Neutrophil (primary cell): ENCODE data around the gene RPL29.

Experiments used
- H3K27ac ChIP-seq: fragments of 200-600 bp; sonication (generic); 2 replicates; pipeline ENCODE4 v1.5.1; 2016; ENCODE audit warnings: mild to moderate bottlenecking, moderate library complexity
- H3K27me3 ChIP-seq: fragments of 200-600 bp; sonication (generic); 2 replicates; pipeline ENCODE4 v1.6.0; 2016; ENCODE audit warnings: mild to moderate bottlenecking
- H3K36me3 ChIP-seq: fragments of 200-600 bp; sonication (generic); 2 replicates; pipeline ENCODE4 v1.5.1; 2017
- H3K4me1 ChIP-seq, 2 experiments: fragments of 200-600 bp in 1 of 2; sonication (generic) in 1 of 2; 1 replicate in 1 of 2; 2 replicates in 1 of 2; pipeline versions ENCODE4 v1.5.1 to v1.6.1; 2013 to 2016; ENCODE audit warnings: low read depth in 1 of 2, low read length in 1 of 2, mild to moderate bottlenecking in 1 of 2, moderate library complexity in 1 of 2; ENCODE audit not compliant: control insufficient read depth in 1 of 2, insufficient read depth in 1 of 2
- H3K4me3 ChIP-seq, 2 experiments: fragments of 200-600 bp in 1 of 2; sonication (generic) in 1 of 2; 1 replicate in 1 of 2; 2 replicates in 1 of 2; pipeline ENCODE4 v1.5.1; 2013 to 2016; ENCODE audit warnings: low read depth in 1 of 2, low read length in 1 of 2, mild to moderate bottlenecking in 1 of 2, moderate library complexity in 1 of 2
- H3K9me3 ChIP-seq: fragments of 200-600 bp; sonication (generic); 2 replicates; pipeline ENCODE4 v1.5.1; 2016
- TF ChIP-seq, protein P1 (sequence below): fragments of 200-600 bp; sonication (generic); IDR thresholded peaks from 2 replicates; pipeline ENCODE4 v1.5.1; 2016; ENCODE audit warnings: antibody characterized with exemption

The RPL29 gene

DNA sequence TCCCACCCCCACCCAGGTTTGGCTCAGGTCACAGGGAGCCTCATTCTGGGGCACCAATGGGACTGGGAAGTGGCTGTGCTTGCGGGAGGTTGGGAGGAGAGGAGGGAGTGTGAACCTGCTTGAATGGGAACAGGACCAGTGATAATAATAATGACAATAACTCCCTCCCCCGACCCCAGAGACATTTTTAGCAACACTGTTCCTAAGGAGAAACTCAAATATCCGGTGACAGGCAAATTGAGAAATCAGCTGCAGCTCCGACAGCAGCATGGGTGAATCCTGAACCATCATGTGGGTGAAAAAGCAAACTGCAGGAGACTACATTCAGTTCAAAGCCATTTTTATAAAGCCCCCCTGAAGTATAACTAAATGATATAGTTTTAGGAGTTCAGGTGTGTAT, 11.6 kb upstream of the RPL29 start:
- Histone ChIP-seq H3K4me1 (no peaks in the 10 kb centered on the region), H3K27me3 (no peaks in the 10 kb centered on the region), H3K27ac (no peak overlapping the region), H3K9me3 (no peaks in the 10 kb centered on the region), H3K36me3 (no peaks in the 10 kb centered on the region), H3K4me3 (no peak overlapping the region)
- TF ChIP-seq, protein P1, sequence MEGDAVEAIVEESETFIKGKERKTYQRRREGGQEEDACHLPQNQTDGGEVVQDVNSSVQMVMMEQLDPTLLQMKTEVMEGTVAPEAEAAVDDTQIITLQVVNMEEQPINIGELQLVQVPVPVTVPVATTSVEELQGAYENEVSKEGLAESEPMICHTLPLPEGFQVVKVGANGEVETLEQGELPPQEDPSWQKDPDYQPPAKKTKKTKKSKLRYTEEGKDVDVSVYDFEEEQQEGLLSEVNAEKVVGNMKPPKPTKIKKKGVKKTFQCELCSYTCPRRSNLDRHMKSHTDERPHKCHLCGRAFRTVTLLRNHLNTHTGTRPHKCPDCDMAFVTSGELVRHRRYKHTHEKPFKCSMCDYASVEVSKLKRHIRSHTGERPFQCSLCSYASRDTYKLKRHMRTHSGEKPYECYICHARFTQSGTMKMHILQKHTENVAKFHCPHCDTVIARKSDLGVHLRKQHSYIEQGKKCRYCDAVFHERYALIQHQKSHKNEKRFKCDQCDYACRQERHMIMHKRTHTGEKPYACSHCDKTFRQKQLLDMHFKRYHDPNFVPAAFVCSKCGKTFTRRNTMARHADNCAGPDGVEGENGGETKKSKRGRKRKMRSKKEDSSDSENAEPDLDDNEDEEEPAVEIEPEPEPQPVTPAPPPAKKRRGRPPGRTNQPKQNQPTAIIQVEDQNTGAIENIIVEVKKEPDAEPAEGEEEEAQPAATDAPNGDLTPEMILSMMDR, result no peak

DNA sequence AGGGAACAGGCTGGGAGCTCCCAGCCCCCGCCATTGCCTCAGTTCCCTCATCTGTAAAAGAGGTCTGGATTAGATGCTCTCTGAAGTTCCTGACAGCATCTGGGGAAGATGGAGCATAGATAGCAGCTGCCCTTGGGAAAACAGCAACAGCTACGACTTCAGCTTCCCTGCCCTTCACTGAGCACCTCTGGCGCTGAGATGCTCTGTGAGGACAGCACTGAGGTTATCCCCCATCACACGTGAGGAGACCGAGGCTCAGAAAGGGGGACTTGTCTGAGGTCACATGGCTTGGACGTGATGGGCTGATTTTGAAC, 11.1 kb upstream of the RPL29 start:
- H3K27me3 ChIP-seq, result no peaks in the 10 kb centered on the region
- H3K27ac ChIP-seq, result no peak overlapping the region
- H3K4me1 ChIP-seq, result no peaks in the 10 kb centered on the region
- H3K36me3 ChIP-seq, result no peaks in the 10 kb centered on the region
- H3K4me3 ChIP-seq, result no peak overlapping the region
- H3K9me3 ChIP-seq, result no peaks in the 10 kb centered on the region
- TF ChIP-seq, protein P1, result no peak

GRCh38 chr3:52006017-52006819, 10.5 kb upstream of the RPL29 start:
- Histone ChIP-seq H3K27me3 (no peaks in the 10 kb centered on the region), H3K4me1 (peaks cover 0 to 5% of the 10 kb centered on the region in 2 experiments), H3K4me3 (no peak overlapping the region), H3K36me3 (no peaks in the 10 kb centered on the region), H3K27ac (no peak overlapping the region), H3K9me3 (no peaks in the 10 kb centered on the region)
- TF ChIP-seq, protein P1, result no peak

DNA sequence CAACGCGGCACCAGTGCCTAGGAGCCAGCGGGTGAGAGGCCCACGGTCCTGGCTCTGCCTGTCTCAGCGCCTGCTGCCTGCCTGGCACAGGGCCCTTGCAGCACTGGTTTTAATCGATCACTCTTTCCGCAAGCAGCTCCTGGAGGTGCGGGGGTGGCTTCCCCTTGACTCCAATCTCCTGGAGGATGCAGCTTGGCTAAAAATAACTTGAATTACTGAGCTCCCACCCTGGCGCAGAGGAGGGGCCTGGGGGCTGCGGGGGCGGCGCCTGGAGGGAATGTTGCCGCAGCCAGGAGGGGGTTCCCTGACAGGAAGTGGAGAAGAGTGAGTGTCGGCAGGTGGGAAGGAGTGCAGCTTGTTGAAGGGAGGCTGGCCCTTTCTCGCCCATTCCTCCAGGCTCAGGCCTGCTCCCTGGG, 9.9 kb upstream of the RPL29 start:
- Histone ChIP-seq H3K27ac (no peak overlapping the region), H3K36me3 (no peaks in the 10 kb centered on the region), H3K9me3 (no peaks in the 10 kb centered on the region), H3K4me3 (no peak overlapping the region), H3K27me3 (no peaks in the 10 kb centered on the region), H3K4me1 (peaks cover 0 to 5% of the 10 kb centered on the region in 2 experiments)
- TF ChIP-seq, protein P1, result no peak

- Histone ChIP-seq H3K36me3 (no peaks in the 10 kb centered on the region), H3K4me3 (no peak overlapping the region), H3K4me1 (peaks cover 0 to 5% of the 10 kb centered on the region in 2 experiments), H3K27me3 (no peaks in the 10 kb centered on the region), H3K9me3 (no peaks in the 10 kb centered on the region), H3K27ac (no peak overlapping the region)
- TF ChIP-seq, protein P1, result no peak
Observed at GRCh38 chr3:52004906-52005395, 9.3 kb upstream of the RPL29 start.
